Measurements from ENCODE around the gene PEX3.

Gene PEX3

DNA sequence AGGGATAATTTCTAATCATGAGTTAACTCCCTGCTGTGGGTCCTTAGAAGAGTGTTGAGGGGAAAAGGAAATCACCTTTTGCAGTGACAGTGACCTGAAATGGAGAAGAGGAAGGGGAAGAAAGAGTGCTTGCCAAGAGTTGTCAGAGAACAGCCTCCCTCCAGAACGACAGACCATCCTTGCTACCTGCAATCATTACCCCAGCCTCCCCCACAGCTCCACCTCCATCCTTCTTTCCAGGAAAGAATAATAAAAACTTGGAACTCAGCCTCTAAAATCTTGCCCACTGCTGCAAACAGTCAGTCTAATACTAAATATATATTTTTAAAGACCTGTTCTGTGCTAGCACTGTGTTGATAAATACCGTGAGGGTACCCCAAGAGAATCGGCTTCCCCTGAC lies 89.6 kb downstream of the PEX3 start:
- no peak for DNase-seq
